GM20000 (cell line): ENCODE results near the gene NSD2.
A peak's percentile ranks its signal among the peaks of the same experiment; 100 is the strongest.

Experiments used
- DNase-seq: peaks from one replicate; pipeline ENCODE4 v3.0.0; 2012; ENCODE audit warnings: low spot score
- TF ChIP-seq, protein P1 (sequence below): IDR thresholded peaks from 2 replicates; pipeline ENCODE4 v1.5.1; 2012; ENCODE audit warnings: mild to moderate bottlenecking, control low read depth; ENCODE audit errors: extremely low read depth, missing control alignments

NSD2 gene

GRCh38 chr4:1868293-1868692 lies 2.9 kb upstream of the NSD2 start:
- TF ChIP-seq, protein P1, sequence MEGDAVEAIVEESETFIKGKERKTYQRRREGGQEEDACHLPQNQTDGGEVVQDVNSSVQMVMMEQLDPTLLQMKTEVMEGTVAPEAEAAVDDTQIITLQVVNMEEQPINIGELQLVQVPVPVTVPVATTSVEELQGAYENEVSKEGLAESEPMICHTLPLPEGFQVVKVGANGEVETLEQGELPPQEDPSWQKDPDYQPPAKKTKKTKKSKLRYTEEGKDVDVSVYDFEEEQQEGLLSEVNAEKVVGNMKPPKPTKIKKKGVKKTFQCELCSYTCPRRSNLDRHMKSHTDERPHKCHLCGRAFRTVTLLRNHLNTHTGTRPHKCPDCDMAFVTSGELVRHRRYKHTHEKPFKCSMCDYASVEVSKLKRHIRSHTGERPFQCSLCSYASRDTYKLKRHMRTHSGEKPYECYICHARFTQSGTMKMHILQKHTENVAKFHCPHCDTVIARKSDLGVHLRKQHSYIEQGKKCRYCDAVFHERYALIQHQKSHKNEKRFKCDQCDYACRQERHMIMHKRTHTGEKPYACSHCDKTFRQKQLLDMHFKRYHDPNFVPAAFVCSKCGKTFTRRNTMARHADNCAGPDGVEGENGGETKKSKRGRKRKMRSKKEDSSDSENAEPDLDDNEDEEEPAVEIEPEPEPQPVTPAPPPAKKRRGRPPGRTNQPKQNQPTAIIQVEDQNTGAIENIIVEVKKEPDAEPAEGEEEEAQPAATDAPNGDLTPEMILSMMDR, result no peak
- DNase-seq, result no peak

DNA sequence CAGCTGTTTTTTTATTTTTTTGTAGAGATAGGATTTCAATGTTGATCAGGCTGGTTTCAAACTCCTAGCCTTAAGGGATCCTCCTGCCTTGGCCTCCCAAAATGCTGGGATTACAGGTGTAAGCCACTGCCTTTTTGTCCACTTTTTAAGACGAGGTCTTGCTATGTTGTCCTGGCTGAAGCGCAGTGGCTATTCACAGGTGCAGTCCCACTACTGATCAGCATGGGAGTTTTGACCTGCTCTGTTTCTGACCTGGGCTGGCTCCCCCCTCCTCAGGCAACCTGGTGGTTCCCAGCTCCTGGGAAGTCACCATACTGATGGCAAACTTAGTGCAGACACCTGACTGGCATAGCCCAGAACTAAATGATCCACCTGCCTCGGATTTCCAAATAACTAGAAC lies 2.3 kb upstream of the NSD2 start:
- DNase-seq, result no peak
- TF ChIP-seq, protein P1, result no peak

GRCh38 chr4:1869530-1870327 lies 1.5 kb upstream of the NSD2 start:
- DNase-seq, result peak; percentile 61
- TF ChIP-seq, protein P1, result no peak

DNA sequence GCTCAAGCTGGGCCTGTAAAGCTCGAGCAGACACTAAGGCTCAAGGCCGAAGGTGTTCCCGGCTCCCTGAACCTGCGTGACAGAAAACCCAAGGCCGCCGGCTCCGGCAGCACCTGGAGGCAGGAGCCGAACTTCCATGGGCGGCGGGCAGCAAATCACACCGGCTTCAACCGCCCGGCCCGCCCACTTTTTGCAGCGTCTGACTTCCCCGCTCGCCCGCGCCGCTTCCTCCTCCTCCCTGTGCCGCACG lies 940 bp upstream of the NSD2 start:
- DNase-seq, result peak; percentile 86
- TF ChIP-seq, protein P1, result no peak

DNA sequence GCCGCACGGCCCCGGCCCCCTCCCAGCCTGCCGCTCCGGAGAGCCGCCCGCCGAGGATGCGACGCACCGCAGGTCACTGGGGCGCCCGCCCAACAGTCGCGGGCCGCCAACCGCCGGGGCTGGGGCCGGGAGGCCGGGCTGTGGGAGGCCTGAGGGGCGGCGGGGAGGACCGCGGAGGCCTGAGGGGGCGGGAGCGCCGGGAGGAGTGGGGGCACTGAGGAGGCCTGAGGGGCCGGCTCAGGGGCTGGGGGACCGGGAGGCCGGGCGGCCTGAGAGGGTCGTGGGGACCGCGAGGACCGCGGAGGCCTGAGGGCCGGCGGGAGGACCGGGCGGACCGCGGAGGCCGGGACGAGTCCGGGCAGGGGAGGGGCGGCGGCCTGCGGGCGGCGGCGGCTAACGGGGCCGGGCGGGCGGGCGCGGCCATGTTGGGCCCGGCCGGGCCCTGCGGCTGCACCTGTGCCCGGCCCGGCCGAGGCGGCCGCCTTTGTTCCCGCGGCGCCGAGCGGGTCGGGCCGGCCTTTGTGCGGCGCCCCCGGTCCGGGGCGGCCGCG lies 353 bp downstream of the NSD2 start:
- peak; percentile 78 for DNase-seq

GRCh38 chr4:1872870-1873269 lies 1.7 kb downstream of the NSD2 start:
- peak; percentile 62 for DNase-seq
- TF ChIP-seq, protein P1, result no peak

More for the DNA sequence above, 353 bp downstream of the NSD2 start:
- TF ChIP-seq, protein P1, result no peak

DNA sequence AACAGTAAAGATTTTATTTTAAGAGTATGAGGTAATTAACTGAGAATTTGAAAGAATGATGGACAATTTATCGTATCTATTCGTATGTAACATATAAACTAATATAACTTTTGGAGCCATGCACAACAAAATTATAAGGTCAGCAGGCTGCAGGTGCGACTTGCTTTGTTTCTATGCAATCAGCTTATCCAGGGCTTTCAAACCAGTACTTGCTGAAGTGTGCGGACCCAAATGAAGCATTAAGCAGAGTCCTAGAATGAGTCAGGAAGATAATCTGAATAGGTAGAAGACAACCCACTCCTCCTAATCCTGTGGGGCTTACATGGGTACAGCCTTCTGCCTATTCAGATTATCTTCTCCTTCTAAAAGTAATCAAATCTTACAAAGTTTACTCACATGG lies 2.1 kb downstream of the NSD2 start:
- TF ChIP-seq, protein P1, result no peak
- no peak for DNase-seq
